HEK293 (cell line): ENCODE results near the gene OSBPL10.

Source experiments
- CTCF ChIP-seq: fragments of 450-650 bp; formaldehyde crosslinking; IDR thresholded peaks from 2 replicates; pipeline ENCODE4 v1.5.1; 2016; ENCODE audit warnings: missing biosample characterization, missing genetic modification characterization
- PBX3 ChIP-seq: sonication (generic); formaldehyde crosslinking; IDR thresholded peaks from 2 replicates; pipeline ENCODE4 v1.8.1; 2022; ENCODE audit warnings: mild to moderate bottlenecking, moderate library complexity, missing genetic modification reagents
- RBAK ChIP-seq: fragments of 450-650 bp; formaldehyde crosslinking; IDR thresholded peaks from 2 replicates; pipeline ENCODE4 v1.5.1; 2016; ENCODE audit warnings: missing biosample characterization, missing genetic modification characterization
- TCF7L2 ChIP-seq: IDR thresholded peaks from 2 replicates; pipeline ENCODE4 v1.6.1; 2011; ENCODE audit warnings: low read depth, mild to moderate bottlenecking, inconsistent platforms, low read length, moderate library complexity, borderline replicate concordance
- YY2 ChIP-seq: fragments of 450-650 bp; formaldehyde crosslinking; IDR thresholded peaks from 2 replicates; pipeline ENCODE4 v1.5.1; 2016; ENCODE audit warnings: missing biosample characterization, missing genetic modification characterization
- ZBTB49 ChIP-seq: fragments of 450-650 bp; formaldehyde crosslinking; IDR thresholded peaks from 2 replicates; pipeline ENCODE4 v1.5.1; 2016; ENCODE audit warnings: missing biosample characterization, missing genetic modification characterization, low read depth
- ZBTB8A ChIP-seq: fragments of 450-650 bp; formaldehyde crosslinking; IDR thresholded peaks from 2 replicates; pipeline ENCODE4 v1.5.1; 2016; ENCODE audit warnings: missing biosample characterization, missing genetic modification characterization
- ZNF140 ChIP-seq: fragments of 450-650 bp; formaldehyde crosslinking; IDR thresholded peaks from 2 replicates; pipeline ENCODE4 v1.5.1; 2016; ENCODE audit warnings: missing biosample characterization, missing genetic modification characterization
- ZNF362 ChIP-seq: fragments of 450-650 bp; formaldehyde crosslinking; IDR thresholded peaks from 2 replicates; pipeline ENCODE4 v1.5.1; 2016; ENCODE audit warnings: missing biosample characterization, missing genetic modification characterization
- ZNF513 ChIP-seq: fragments of 450-650 bp; IDR thresholded peaks from 2 replicates; pipeline ENCODE4 v1.5.1; 2018; ENCODE audit warnings: missing biosample characterization, missing genetic modification characterization
- ZNF777 ChIP-seq: fragments of 450-650 bp; formaldehyde crosslinking; IDR thresholded peaks from 2 replicates; pipeline ENCODE4 v1.5.1; 2017; ENCODE audit warnings: missing biosample characterization, missing genetic modification characterization, borderline replicate concordance

- TF ChIP-seq ZNF362 (tag by site-specific recombination) (no peak), CTCF (tag by site-specific recombination) (no peak), TCF7L2 (no peak), YY2 (tag by site-specific recombination) (no peak), PBX3 (CRISPR knock-in tag) (no peak), ZNF513 (tag by site-specific recombination) (no peak), RBAK (tag by site-specific recombination) (no peak), ZNF140 (tag by site-specific recombination) (no peak), ZBTB49 (tag by site-specific recombination) (no peak), ZBTB8A (no peak), ZNF777 (tag by site-specific recombination) (no peak)
Measured at GRCh38 chr3:31966978-31967591, 14.0 kb downstream of the OSBPL10 start.
